Chondrocyte (in vitro differentiated cells): Measurements from ENCODE around the gene LHFPL2. TPM values are rescaled to one million over a fixed set of nuclear protein-coding genes. Genes with fewer than 3 reads are reported as not detected.
A peak's percentile ranks its signal among the peaks of the same experiment; 100 is the strongest.

Experiments used
- DNase-seq: peaks from one replicate; pipeline ENCODE4 v3.0.0; 2021; ENCODE audit warnings: mixed read lengths, low spot score
- H3K27ac Mint-ChIP-seq: one replicate; pipeline ENCODE4 v1.8.0; 2021; ENCODE audit warnings: mild to moderate bottlenecking, moderate library complexity, mixed read lengths; ENCODE audit not compliant: unreplicated experiment
- H3K27me3 Mint-ChIP-seq: 2 replicates; pipeline ENCODE4 v1.8.0; 2021; ENCODE audit warnings: low read depth, mixed read lengths
- H3K36me3 Mint-ChIP-seq: 2 replicates; pipeline ENCODE4 v1.8.0; 2021; ENCODE audit warnings: low read depth, mixed read lengths
- H3K4me1 Mint-ChIP-seq: 2 replicates; pipeline ENCODE4 v1.8.0; 2021; ENCODE audit warnings: low read depth, mild to moderate bottlenecking, mixed read lengths
- H3K4me3 Mint-ChIP-seq: one replicate; pipeline ENCODE4 v1.8.0; 2021; ENCODE audit warnings: mild to moderate bottlenecking, moderate library complexity, mixed read lengths; ENCODE audit not compliant: unreplicated experiment
- H3K9me3 Mint-ChIP-seq: 2 replicates; pipeline ENCODE4 v1.8.0; 2021; ENCODE audit warnings: low read depth, mixed read lengths
- CTCF ChIP-seq: fragments of 200-600 bp; sonication (generic); IDR thresholded peaks from 2 replicates; pipeline ENCODE4 v1.5.0; 2021; ENCODE audit warnings: antibody characterized with exemption, mild to moderate bottlenecking, moderate library complexity
- total RNA-seq: library from RNA; stranded (reverse); gene quantifications from 3 replicates; pipeline ENCODE4 v1.2.1, GENCODE V29; 2021

The LHFPL2 gene
- total RNA-seq, 1 donor from 2014 or later = 49.4 TPM

- Mint-ChIP-seq H3K27me3 (no peaks in the 10 kb centered on the region), H3K4me1 (peaks cover 56% of the 10 kb centered on the region), H3K27ac (peak overlapping the region; percentile 19), H3K9me3 (no peaks in the 10 kb centered on the region), H3K36me3 (peaks cover 15% of the 10 kb centered on the region), H3K4me3 (no peak overlapping the region)
- DNase-seq = no peak
- TF ChIP-seq CTCF = peak; percentile 64
These were observed 13.9 kb downstream of the LHFPL2 start for GRCh38 chr5:78634634-78635033.

- DNase-seq = no peak
- no peaks in the 10 kb centered on the region for H3K9me3 Mint-ChIP-seq
- H3K4me1 Mint-ChIP-seq = peaks cover 54% of the 10 kb centered on the region
- H3K27me3 Mint-ChIP-seq = no peaks in the 10 kb centered on the region
- H3K4me3 Mint-ChIP-seq = no peak overlapping the region
- peak overlapping the region; percentile 19 for H3K27ac Mint-ChIP-seq
- TF ChIP-seq CTCF = no peak
- peaks cover 15% of the 10 kb centered on the region for H3K36me3 Mint-ChIP-seq
These were observed 14.3 kb downstream of the LHFPL2 start for GRCh38 chr5:78634229-78634628.

GRCh38 chr5:78633700-78634099 lies 14.9 kb downstream of the LHFPL2 start:
- peaks cover 54% of the 10 kb centered on the region for H3K4me1 Mint-ChIP-seq
- no peak overlapping the region for H3K27ac Mint-ChIP-seq
- peaks cover 15% of the 10 kb centered on the region for H3K36me3 Mint-ChIP-seq
- H3K4me3 Mint-ChIP-seq = no peak overlapping the region
- no peak for TF ChIP-seq CTCF
- no peak for DNase-seq
- H3K9me3 Mint-ChIP-seq = no peaks in the 10 kb centered on the region
- H3K27me3 Mint-ChIP-seq = no peaks in the 10 kb centered on the region

GRCh38 chr5:78632467-78632866 lies 16.1 kb downstream of the LHFPL2 start:
- Mint-ChIP-seq H3K36me3 (peaks cover 17% of the 10 kb centered on the region), H3K4me3 (no peak overlapping the region), H3K27ac (no peak overlapping the region), H3K9me3 (no peaks in the 10 kb centered on the region), H3K27me3 (no peaks in the 10 kb centered on the region), H3K4me1 (peaks cover 57% of the 10 kb centered on the region)
- DNase-seq = no peak
- no peak for TF ChIP-seq CTCF

GRCh38 chr5:78631931-78632330 lies 16.6 kb downstream of the LHFPL2 start:
- no peak overlapping the region for H3K27ac Mint-ChIP-seq
- no peaks in the 10 kb centered on the region for H3K27me3 Mint-ChIP-seq
- no peak for TF ChIP-seq CTCF
- DNase-seq = no peak
- H3K4me1 Mint-ChIP-seq = peaks cover 60% of the 10 kb centered on the region
- H3K36me3 Mint-ChIP-seq = peaks cover 20% of the 10 kb centered on the region
- H3K4me3 Mint-ChIP-seq = no peak overlapping the region
- no peaks in the 10 kb centered on the region for H3K9me3 Mint-ChIP-seq
